ENCODE measurements around the gene GDPD5. TPM values are rescaled to one million over a fixed set of nuclear protein-coding genes. Genes with fewer than 3 reads are reported as not detected.

The GDPD5 gene
- total RNA-seq, 2 experiments from 2014 or later: 13.5 to 57.3 TPM

GRCh38 chr11:75491465-75491864 lies 34.3 kb downstream of the GDPD5 start:
- POLR2A ChIA-PET: no interaction called here
- intact Hi-C loops (cut with micrococcal nuclease; ENCODE audit: unreplicated experiment): no loop called here
- Histone ChIP-seq H3K27ac (ENCODE audit: low read depth, low read length, poor library complexity, severe bottlenecking) (no peak overlapping the region), H4K20me1 (ENCODE audit: insufficient read depth, low read length) (no peaks in the 10 kb centered on the region), H3K4me1 (ENCODE audit: insufficient read depth, low read length, poor library complexity, severe bottlenecking) (peaks cover 14% of the 10 kb centered on the region), H3K9me2 (ENCODE audit: insufficient read depth, low read length) (no peaks in the 10 kb centered on the region), H3K9me3 (ENCODE audit: low read length) (no peaks in the 10 kb centered on the region), H3K79me2 (ENCODE audit: insufficient read depth, low read depth, low read length) (no peaks in the 10 kb centered on the region), H2AFZ (ENCODE audit: low read length) (no peak overlapping the region; the same call in 1 of the 2 replicates), H3K4me3 (ENCODE audit: low read depth, low read length, poor library complexity, severe bottlenecking) (no peak overlapping the region), H3K36me3 (ENCODE audit: insufficient read depth, low read length) (no peaks in the 10 kb centered on the region), H3K4me2 (ENCODE audit: low read length) (0 out of 2 replicates have a peak overlapping the region, but pooled peaks have one; percentile 61)
- no TSS peak for BruUV-seq (replicated peaks)
- TF ChIP-seq CTCF (conservative IDR thresholded peaks at IDR 0.05; ENCODE audit: low read length) (no peak), EZH2phosphoT487 (IDR thresholded peaks at IDR 0.05; ENCODE audit: borderline replicate concordance, low read depth, low read length) (no peak)
- CTCF ChIA-PET (ENCODE audit: unreplicated experiment): interaction anchor here (0.6 kb wide), 1 partner anchor 43 kb away, joined by 3 read pairs; no protein-coding TSS in a partner anchor
- DNase-seq (ENCODE audit: low spot score): no peak

GRCh38 chr11:75490221-75491181 lies 35.2 kb downstream of the GDPD5 start:
- CTCF ChIA-PET (ENCODE audit: unreplicated experiment): interaction anchor here (1.0 kb wide), 1 partner anchor 9 kb away, joined by 3 read pairs; no protein-coding TSS in a partner anchor
- Histone ChIP-seq H3K4me1 (ENCODE audit: insufficient read depth, low read length, poor library complexity, severe bottlenecking) (peaks cover 14% of the 10 kb centered on the region), H3K9me3 (ENCODE audit: low read length) (no peaks in the 10 kb centered on the region), H3K79me2 (ENCODE audit: insufficient read depth, low read depth, low read length) (no peaks in the 10 kb centered on the region), H3K4me3 (ENCODE audit: low read depth, low read length, poor library complexity, severe bottlenecking) (no peak overlapping the region), H3K4me2 (ENCODE audit: low read length) (no peak overlapping the region), H4K20me1 (ENCODE audit: insufficient read depth, low read length) (no peaks in the 10 kb centered on the region), H3K9me2 (ENCODE audit: insufficient read depth, low read length) (no peaks in the 10 kb centered on the region), H2AFZ (ENCODE audit: low read length) (no peak overlapping the region), H3K36me3 (ENCODE audit: insufficient read depth, low read length) (no peaks in the 10 kb centered on the region), H3K27ac (ENCODE audit: low read depth, low read length, poor library complexity, severe bottlenecking) (no peak overlapping the region)
- DNase-seq (ENCODE audit: low spot score): no peak
- BruUV-seq (replicated peaks): no TSS peak
- POLR2A ChIA-PET: no interaction called here
- TF ChIP-seq CTCF (conservative IDR thresholded peaks at IDR 0.05; ENCODE audit: low read length) (no peak), EZH2phosphoT487 (IDR thresholded peaks at IDR 0.05; ENCODE audit: borderline replicate concordance, low read depth, low read length) (no peak)
- intact Hi-C loops (cut with micrococcal nuclease; ENCODE audit: unreplicated experiment): no loop called here

GRCh38 chr11:75487365-75487764 lies 38.4 kb downstream of the GDPD5 start:
- Histone ChIP-seq H3K9me3 (ENCODE audit: low read length) (no peaks in the 10 kb centered on the region), H3K4me2 (ENCODE audit: low read length) (no peak overlapping the region), H3K4me1 (ENCODE audit: insufficient read depth, low read length, poor library complexity, severe bottlenecking) (peaks cover 9% of the 10 kb centered on the region), H3K9me2 (ENCODE audit: insufficient read depth, low read length) (no peaks in the 10 kb centered on the region), H3K79me2 (ENCODE audit: insufficient read depth, low read depth, low read length) (no peaks in the 10 kb centered on the region), H3K4me3 (ENCODE audit: low read depth, low read length, poor library complexity, severe bottlenecking) (no peak overlapping the region), H3K36me3 (ENCODE audit: insufficient read depth, low read length) (no peaks in the 10 kb centered on the region), H3K27ac (ENCODE audit: low read depth, low read length, poor library complexity, severe bottlenecking) (no peak overlapping the region), H2AFZ (ENCODE audit: low read length) (no peak overlapping the region), H4K20me1 (ENCODE audit: insufficient read depth, low read length) (no peaks in the 10 kb centered on the region)
- no TSS peak for BruUV-seq (replicated peaks)
- intact Hi-C loops (cut with micrococcal nuclease; ENCODE audit: unreplicated experiment): no loop called here
- no peak for DNase-seq (ENCODE audit: low spot score)
- POLR2A ChIA-PET: interaction anchor here (0.5 kb wide), 1 partner anchor 74 kb away, joined by 3 read pairs; no protein-coding TSS in a partner anchor
- TF ChIP-seq EZH2phosphoT487 (IDR thresholded peaks at IDR 0.05; ENCODE audit: borderline replicate concordance, low read depth, low read length): no peak
- no peak for TF ChIP-seq CTCF (conservative IDR thresholded peaks at IDR 0.05; ENCODE audit: low read length)
- CTCF ChIA-PET (ENCODE audit: unreplicated experiment): interaction anchor here (0.7 kb wide), 1 partner anchor 36 kb away, joined by 3 read pairs; no protein-coding TSS in a partner anchor
